ENCODE data around the gene PSTPIP1.

- no peak for TF ChIP-seq POLR2A (IDR thresholded peaks at IDR 0.05; ENCODE audit: extremely low read depth, insufficient read length)
- TF ChIP-seq CTCF (IDR thresholded peaks at IDR 0.05; ENCODE audit: low read depth, low read length): no peak
- TF ChIP-seq MAX (IDR thresholded peaks at IDR 0.05; ENCODE audit: low read depth, low read length): no peak
Measured at GRCh38 chr15:77046704-77047412, 51.9 kb downstream of the PSTPIP1 start.

Measured in NB4 (cell line).